ENCODE measurements around the gene ZBED4. TPM values are rescaled to one million over a fixed set of nuclear protein-coding genes. Genes with fewer than 3 reads are reported as not detected.

Gene ZBED4
- total RNA-seq, 1 donor from 2014 or later: 17.3 TPM

GRCh38 chr22:49938565-49939136 lies 85.0 kb downstream of the ZBED4 start:
- ATAC-seq (ENCODE audit: low read depth) (no peak), DNase-seq (no peak)
- no peak for TF ChIP-seq CTCF (IDR thresholded peaks at IDR 0.05)
- peaks cover 20% of the 10 kb centered on the region for H3K4me1 Mint-ChIP-seq
- H3K27ac Mint-ChIP-seq: no peak overlapping the region
- ChIA-PET CTCF (no interaction called here), POLR2A (interaction anchor here (15.4 kb wide), 1 partner anchor 25 kb away, joined by 828 read pairs; the partner anchor contains the start of gene PIM3)
- intact Hi-C loops (cut with micrococcal nuclease): loop anchor here (10.0 kb wide), 1 partner anchor 536 kb away; the partner anchor contains the start of gene SBF1
- peaks cover 2% of the 10 kb centered on the region for H3K9me3 Mint-ChIP-seq
- H3K4me3 Mint-ChIP-seq: no peak overlapping the region
- H3K36me3 Mint-ChIP-seq (ENCODE audit: low read depth): no peaks in the 10 kb centered on the region
- no peaks in the 10 kb centered on the region for H3K27me3 Mint-ChIP-seq

Other genes with a start within 250 kb of the ZBED4 start
- gene BRD1, start 26.0 kb upstream of the ZBED4 start, total RNA-seq: 37.5 and 45.8 TPM in 2 replicates
- gene ALG12, start 64.6 kb downstream of the ZBED4 start, total RNA-seq: 15.5 and 18.2 TPM in 2 replicates
- 44.5 and 45.0 TPM in 2 replicates for gene CRELD2, start 64.8 kb downstream of the ZBED4 start, total RNA-seq
- gene PIM3, start 106.9 kb downstream of the ZBED4 start, total RNA-seq: 79.8 and 91.7 TPM in 2 replicates
- gene IL17REL, start 158.9 kb downstream of the ZBED4 start, total RNA-seq: 0.15 and 0.31 TPM in 2 replicates
- gene TTLL8, start 204.5 kb downstream of the ZBED4 start, total RNA-seq: not detected in 2 replicates
- gene MLC1, start 231.6 kb downstream of the ZBED4 start, total RNA-seq: not detected in 2 replicates
- not detected in 2 replicates for gene MOV10L1, start 236.2 kb downstream of the ZBED4 start, total RNA-seq